SK-N-SH treated with all-trans-retinoic acid at 6 μM for 48 hours (cell line): ENCODE results near the gene FGF14.

Source experiments
- ARNTL ChIP-seq: fragments of 450-650 bp; formaldehyde crosslinking; IDR thresholded peaks from 2 replicates; pipeline ENCODE4 v1.5.0; 2020; ENCODE audit warnings: low read depth, mild to moderate bottlenecking, moderate library complexity, borderline replicate concordance
- GLIS3 ChIP-seq: fragments of 250-450 bp; sonication (Bioruptor Pico); IDR thresholded peaks from 2 replicates; pipeline ENCODE4 v1.5.0; 2020; ENCODE audit warnings: mild to moderate bottlenecking, moderate library complexity
- OSR1 ChIP-seq: fragments of 250-450 bp; sonication (Bioruptor Pico); IDR thresholded peaks from 2 replicates; pipeline ENCODE4 v1.8.0; 2022; ENCODE audit warnings: moderate library complexity, mild to moderate bottlenecking, inconsistent platforms
- RARB ChIP-seq: fragments of 250-450 bp; sonication (Bioruptor Pico); IDR thresholded peaks from 2 replicates; pipeline ENCODE4 v1.8.0; 2021; ENCODE audit warnings: mild to moderate bottlenecking, moderate library complexity
- SNAI2 ChIP-seq: fragments of 250-450 bp; sonication (Bioruptor Pico); IDR thresholded peaks from 2 replicates; pipeline ENCODE4 v1.5.0; 2020; ENCODE audit warnings: mild to moderate bottlenecking, moderate library complexity
- TCF4 ChIP-seq: fragments of 250-450 bp; sonication (Bioruptor Pico); IDR thresholded peaks from 2 replicates; pipeline ENCODE4 v1.8.0; 2021; ENCODE audit warnings: mild to moderate bottlenecking, moderate library complexity, borderline replicate concordance
- ZC3H10 ChIP-seq: fragments of 250-450 bp; sonication (Bioruptor Pico); IDR thresholded peaks from 2 replicates; pipeline ENCODE4 v1.5.1; 2021; ENCODE audit warnings: mild to moderate bottlenecking, moderate library complexity
- ZFP3 ChIP-seq: fragments of 250-450 bp; sonication (Bioruptor Pico); IDR thresholded peaks from 2 replicates; pipeline ENCODE4 v1.5.0; 2020; ENCODE audit warnings: mild to moderate bottlenecking, moderate library complexity
- ZFP30 ChIP-seq: fragments of 450-650 bp; formaldehyde crosslinking; IDR thresholded peaks from 2 replicates; pipeline ENCODE4 v1.5.0; 2022; ENCODE audit warnings: mild to moderate bottlenecking, moderate library complexity
- TF ChIP-seq, protein P1 (sequence below): fragments of 250-450 bp; sonication (Bioruptor Pico); IDR thresholded peaks from 2 replicates; pipeline ENCODE4 v1.5.1; 2020; ENCODE audit warnings: low read depth, mild to moderate bottlenecking, moderate library complexity

DNA sequence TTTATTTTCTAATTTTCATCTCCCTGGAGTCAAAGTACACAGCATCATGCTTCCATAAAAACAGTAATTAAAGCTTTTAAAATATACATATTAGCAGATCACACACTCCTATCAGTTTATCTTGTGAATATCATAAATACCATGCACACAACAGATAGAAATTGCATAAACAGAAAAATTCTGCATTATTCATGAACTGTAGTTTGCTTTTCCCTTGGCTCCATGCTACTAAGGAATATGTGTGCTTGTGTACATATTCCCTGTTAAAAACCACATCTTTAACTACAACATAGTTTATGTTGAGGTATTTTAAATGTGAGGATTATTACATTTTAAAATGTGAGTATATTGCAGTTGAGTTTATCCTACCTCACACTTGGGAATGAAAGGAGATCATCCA is 193.5 kb downstream of the FGF14 start:
- TF ChIP-seq ZFP3 (no peak), ZFP30 (no peak), SNAI2 (CRISPR knock-in tag) (no peak), GLIS3 (CRISPR knock-in tag) (no peak), RARB (CRISPR knock-in tag) (no peak), ZC3H10 (no peak), ARNTL (CRISPR knock-in tag) (no peak), TCF4 (CRISPR knock-in tag) (no peak), OSR1 (CRISPR knock-in tag) (no peak)
- TF ChIP-seq, protein P1, sequence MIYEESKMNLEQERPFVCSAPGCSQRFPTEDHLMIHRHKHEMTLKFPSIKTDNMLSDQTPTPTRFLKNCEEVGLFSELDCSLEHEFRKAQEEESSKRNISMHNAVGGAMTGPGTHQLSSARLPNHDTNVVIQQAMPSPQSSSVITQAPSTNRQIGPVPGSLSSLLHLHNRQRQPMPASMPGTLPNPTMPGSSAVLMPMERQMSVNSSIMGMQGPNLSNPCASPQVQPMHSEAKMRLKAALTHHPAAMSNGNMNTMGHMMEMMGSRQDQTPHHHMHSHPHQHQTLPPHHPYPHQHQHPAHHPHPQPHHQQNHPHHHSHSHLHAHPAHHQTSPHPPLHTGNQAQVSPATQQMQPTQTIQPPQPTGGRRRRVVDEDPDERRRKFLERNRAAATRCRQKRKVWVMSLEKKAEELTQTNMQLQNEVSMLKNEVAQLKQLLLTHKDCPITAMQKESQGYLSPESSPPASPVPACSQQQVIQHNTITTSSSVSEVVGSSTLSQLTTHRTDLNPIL (CRISPR knock-in tag) = no peak
